NCI-H1930 (cell line): ENCODE data around the gene DPP10.

ENCODE experiments used
- DNase-seq, 2 experiments: peaks; one replicate each; lab custom pipeline; 2025; lab: John Stamatoyannopoulos, UW

DPP10 gene

GRCh38 chr2:115277366-115277765 lies 834.9 kb downstream of the DPP10 start:
- DNase-seq, result no peak

- no peak for DNase-seq
Measured at GRCh38 chr2:115285416-115285815, 843.0 kb downstream of the DPP10 start.

- no peak for DNase-seq
Measured at GRCh38 chr2:115290478-115290877, 848.0 kb downstream of the DPP10 start.

GRCh38 chr2:115292742-115293141 lies 850.3 kb downstream of the DPP10 start:
- DNase-seq, result no peak

GRCh38 chr2:115294999-115295398 lies 852.6 kb downstream of the DPP10 start:
- DNase-seq, result no peak

GRCh38 chr2:115297056-115297455 lies 854.6 kb downstream of the DPP10 start:
- no peak for DNase-seq

GRCh38 chr2:115299199-115299598 lies 856.8 kb downstream of the DPP10 start:
- no peak for DNase-seq

GRCh38 chr2:115305712-115306111 lies 863.3 kb downstream of the DPP10 start:
- DNase-seq, result no peak

GRCh38 chr2:115314119-115314518 lies 871.7 kb downstream of the DPP10 start:
- no peak for DNase-seq

- no peak for DNase-seq
Measured at GRCh38 chr2:115327061-115327460, 884.6 kb downstream of the DPP10 start.

- no peak for DNase-seq
Measured at GRCh38 chr2:115359550-115359949, 917.1 kb downstream of the DPP10 start.

- no peak for DNase-seq
Measured at GRCh38 chr2:115364093-115364492, 921.7 kb downstream of the DPP10 start.

GRCh38 chr2:115369400-115369799 lies 927.0 kb downstream of the DPP10 start:
- DNase-seq, result no peak

GRCh38 chr2:115374981-115375380 lies 932.5 kb downstream of the DPP10 start:
- no peak for DNase-seq

GRCh38 chr2:115384399-115384798 lies 942.0 kb downstream of the DPP10 start:
- no peak for DNase-seq

- no peak for DNase-seq
Measured at GRCh38 chr2:115386465-115386864, 944.0 kb downstream of the DPP10 start.

- DNase-seq, result peak in 1 of 2 experiments; percentile 5
Measured at GRCh38 chr2:115389024-115389423, 946.6 kb downstream of the DPP10 start.

GRCh38 chr2:115389898-115390565 lies 947.6 kb downstream of the DPP10 start:
- DNase-seq, result no peak

GRCh38 chr2:115396579-115396978 lies 954.1 kb downstream of the DPP10 start:
- no peak for DNase-seq

GRCh38 chr2:115400940-115401339 lies 958.5 kb downstream of the DPP10 start:
- no peak for DNase-seq

GRCh38 chr2:115412501-115412900 lies 970.1 kb downstream of the DPP10 start:
- DNase-seq, result no peak

- no peak for DNase-seq
Measured at GRCh38 chr2:115413791-115414190, 971.4 kb downstream of the DPP10 start.

- no peak for DNase-seq
Measured at GRCh38 chr2:115414466-115414865, 972.0 kb downstream of the DPP10 start.

- DNase-seq, result no peak
Measured at GRCh38 chr2:115422004-115422634, 979.7 kb downstream of the DPP10 start.
